Psoas muscle (tissue), 8 donors: ENCODE data around the gene DNAJC11. TPM values are rescaled to one million over a fixed set of nuclear protein-coding genes. Genes with fewer than 3 reads are reported as not detected.

Experiments used
- ATAC-seq, 4 donors: fragments of 200-7000 bp; cut with Tn5 transposase; one replicate each; pipeline ENCODE4 v1.9.1; 2020; ENCODE audit warnings: moderate library complexity in 3 of 4, mild to moderate bottlenecking in 2 of 4
- DNase-seq, 2 donors: peaks; one replicate each; pipeline ENCODE4 v3.0.0-alpha.2; 2020
- H3K27ac ChIP-seq: fragments of 200-600 bp; one replicate; pipeline ENCODE4 v1.8.0; 2022
- H3K27me3 ChIP-seq, 3 donors: fragments of 200-600 bp in 1 of 3; one replicate each; pipeline versions ENCODE4 v1.6.1 to v1.8.0; 2013 to 2022; ENCODE audit warnings: low read length in 2 of 3, mild to moderate bottlenecking in 2 of 3, moderate library complexity in 1 of 3; ENCODE audit not compliant: insufficient read depth in 3 of 3
- H3K36me3 ChIP-seq, 2 donors: fragments of 200-600 bp in 1 of 2; one replicate each; pipeline versions ENCODE4 v1.6.1 to v1.8.0; 2013 to 2022; ENCODE audit warnings: low read depth in 1 of 2, mild to moderate bottlenecking in 1 of 2, moderate library complexity in 1 of 2; ENCODE audit not compliant: insufficient read depth in 1 of 2
- H3K4me1 ChIP-seq: fragments of 200-600 bp; one replicate; pipeline ENCODE4 v1.8.0; 2022
- H3K4me3 ChIP-seq: fragments of 200-600 bp; one replicate; pipeline ENCODE4 v1.8.0; 2022; ENCODE audit warnings: mild to moderate bottlenecking
- H3K9me3 ChIP-seq: fragments of 200-600 bp; one replicate; pipeline ENCODE4 v1.8.0; 2022
- CTCF ChIP-seq: fragments of 200-600 bp; IDR thresholded peaks from one replicate; pipeline ENCODE4 v1.8.0; 2022; ENCODE audit warnings: antibody characterized with exemption
- WGBS, 3 donors: extraction: QIAGEN DNeasy Blood & Tissue Kit; methylation state at CpG; one replicate each; pipeline versions ENCODE4 v1.1.6 to v1.1.7; 2013; 5-methylcytosine and 5-hydroxymethylcytosine counted together
- intact Hi-C, 2 donors: fragments of 100-400 bp; cut with DNase I; formaldehyde crosslinking; loops; one replicate each; pipeline versions ENCODE4 v1.11.0 to v1.14.2; 2022
- polyA plus RNA-seq, 3 donors: library from polyadenylated mRNA; stranded (reverse); fragments of 200-250 nt; gene quantifications; one replicate each; pipeline ENCODE4 v1.2.3, GENCODE V29; 2013
- total RNA-seq, 4 donors: library from RNA; stranded (reverse); fragmentation: NEBNext Ultra II Directional in 2 of 4; extraction: Animal tissue kit (Norgen Biotek cat#: 25700) in 2 of 4; gene quantifications; one replicate each; pipeline versions ENCODE4 v1.2.1 to v1.2.4, GENCODE V29; 2021 to 2023
- donor health status: healthy with polysubstance abuse.
- donor health status: DM: no; HTN: no; CAD: no; lungs with moderate emphysema.
- donor health status: Bipolar disorder and iron deficiency.
- donor health status: healthy.
- donor health status: DM: yes; HTN: yes; CAD: no.
- donor health status: DM: no; HTN: no; CAD: no.
- donor health status: DM: no; HTN: no; CAD: no.
- donor health status: DM: yes; HTN: yes; CAD: no.

Gene DNAJC11
- total and polyA plus RNA-seq, 7 donors = 28.2 to 65.4 (median 55.7) TPM

GRCh38 chr1:6688001-6688400, 13.6 kb downstream of the DNAJC11 start:
- no peak for DNase-seq
- no peak for TF ChIP-seq CTCF
- Histone ChIP-seq H3K27ac (peak overlapping the region; percentile 68), H3K4me1 (peaks cover 35% of the 10 kb centered on the region), H3K9me3 (no peaks in the 10 kb centered on the region), H3K4me3 (no peak overlapping the region), H3K27me3 (no peaks in the 10 kb centered on the region), H3K36me3 (peaks cover under 1 to 4% of the 10 kb centered on the region in 2 donors)
- WGBS, 3 donors = 68 to 81% (median 77%) methylated on average over 1 of the region's 1 CpG
- intact Hi-C loops = no loop called here
- no peak for ATAC-seq

GRCh38 chr1:6686294-6686693, 15.3 kb downstream of the DNAJC11 start:
- H3K4me1 ChIP-seq = peaks cover 25% of the 10 kb centered on the region
- H3K36me3 ChIP-seq = peaks cover 2 to 4% of the 10 kb centered on the region in 2 donors
- no peak for TF ChIP-seq CTCF
- peak overlapping the region; percentile 68 for H3K27ac ChIP-seq
- intact Hi-C loops = no loop called here
- H3K4me3 ChIP-seq = no peak overlapping the region
- peak; percentile 98 to 99 (median 99) for ATAC-seq
- no peaks in the 10 kb centered on the region for H3K9me3 ChIP-seq
- peak; percentile 39 to 79 for DNase-seq
- H3K27me3 ChIP-seq = no peaks in the 10 kb centered on the region

GRCh38 chr1:6685381-6685780, 16.2 kb downstream of the DNAJC11 start:
- ATAC-seq (no peak), DNase-seq (no peak)
- Histone ChIP-seq H3K27me3 (no peaks in the 10 kb centered on the region), H3K36me3 (peaks cover 0 to 11% of the 10 kb centered on the region in 2 donors), H3K4me3 (no peak overlapping the region), H3K4me1 (peaks cover 21% of the 10 kb centered on the region), H3K9me3 (no peaks in the 10 kb centered on the region), H3K27ac (peak overlapping the region; percentile 68)
- WGBS, 3 donors = 89 to 95% (median 92%) methylated on average over 4 of the region's 4 CpGs
- intact Hi-C loops = no loop called here
- no peak for TF ChIP-seq CTCF

- H3K27me3 ChIP-seq = no peaks in the 10 kb centered on the region
- TF ChIP-seq CTCF = no peak
- peaks cover 21% of the 10 kb centered on the region for H3K4me1 ChIP-seq
- intact Hi-C loops = no loop called here
- peaks cover 0 to 30% of the 10 kb centered on the region in 2 donors for H3K36me3 ChIP-seq
- H3K9me3 ChIP-seq = no peaks in the 10 kb centered on the region
- WGBS, 3 donors = 90 to 93% (median 93%) methylated on average over 3 of the region's 3 CpGs
- no peak overlapping the region for H3K27ac ChIP-seq
- ATAC-seq (no peak), DNase-seq (no peak)
- no peak overlapping the region for H3K4me3 ChIP-seq
Measured at GRCh38 chr1:6683434-6683833, 18.2 kb downstream of the DNAJC11 start.

GRCh38 chr1:6675941-6676340, 25.7 kb downstream of the DNAJC11 start:
- intact Hi-C loops = no loop called here
- no peaks in the 10 kb centered on the region for H3K9me3 ChIP-seq
- no peak overlapping the region for H3K4me3 ChIP-seq
- ATAC-seq (no peak), DNase-seq (no peak)
- no peak overlapping the region for H3K27ac ChIP-seq
- H3K4me1 ChIP-seq = peaks cover 23% of the 10 kb centered on the region
- 83 to 92% (median 88%) methylated on average over 2 of the region's 2 CpGs for WGBS, 3 donors
- no peak for TF ChIP-seq CTCF
- no peaks in the 10 kb centered on the region for H3K27me3 ChIP-seq
- H3K36me3 ChIP-seq = peaks cover 3 to 55% of the 10 kb centered on the region in 2 donors
